ENCODE data around the gene RALBP1.
"Not testable (repeated sequence)": the region's sequence is repeated elsewhere in the genome, so short reads cannot be mapped to it uniquely, and the experiment has no call there.

The RALBP1 gene

DNA sequence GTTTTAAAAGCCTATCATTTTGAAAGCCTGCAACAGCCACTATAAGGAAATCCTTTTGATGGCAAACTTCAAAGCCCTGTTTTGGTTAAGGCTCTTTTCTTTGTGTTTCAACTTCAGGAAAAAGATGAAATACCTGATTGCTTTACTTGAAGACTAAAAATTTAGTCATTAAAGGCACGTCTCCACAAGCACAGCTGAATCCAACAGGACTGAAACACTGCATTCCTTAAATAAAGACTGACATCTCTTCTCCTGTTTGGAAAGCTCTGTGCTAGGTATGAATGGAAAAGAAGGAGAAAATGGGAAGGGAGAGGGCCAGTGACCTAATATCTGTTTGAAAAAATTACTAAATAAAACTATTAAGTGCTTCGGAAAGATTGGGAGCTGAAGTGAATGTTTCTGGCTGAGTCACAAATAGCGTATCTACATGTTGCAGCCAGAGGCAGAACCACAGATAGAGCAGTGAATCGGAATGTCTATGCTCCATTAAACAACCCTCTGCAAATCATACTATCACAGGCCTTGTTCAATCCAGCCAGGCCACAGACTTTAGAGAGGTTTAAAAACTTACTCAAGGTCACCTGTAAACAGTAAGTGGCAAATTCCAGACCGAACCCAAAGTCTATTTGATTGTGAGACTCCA lies 21.1 kb upstream of the RALBP1 start:
- no peak for DNase-seq (ENCODE audit: low read depth)

DNA sequence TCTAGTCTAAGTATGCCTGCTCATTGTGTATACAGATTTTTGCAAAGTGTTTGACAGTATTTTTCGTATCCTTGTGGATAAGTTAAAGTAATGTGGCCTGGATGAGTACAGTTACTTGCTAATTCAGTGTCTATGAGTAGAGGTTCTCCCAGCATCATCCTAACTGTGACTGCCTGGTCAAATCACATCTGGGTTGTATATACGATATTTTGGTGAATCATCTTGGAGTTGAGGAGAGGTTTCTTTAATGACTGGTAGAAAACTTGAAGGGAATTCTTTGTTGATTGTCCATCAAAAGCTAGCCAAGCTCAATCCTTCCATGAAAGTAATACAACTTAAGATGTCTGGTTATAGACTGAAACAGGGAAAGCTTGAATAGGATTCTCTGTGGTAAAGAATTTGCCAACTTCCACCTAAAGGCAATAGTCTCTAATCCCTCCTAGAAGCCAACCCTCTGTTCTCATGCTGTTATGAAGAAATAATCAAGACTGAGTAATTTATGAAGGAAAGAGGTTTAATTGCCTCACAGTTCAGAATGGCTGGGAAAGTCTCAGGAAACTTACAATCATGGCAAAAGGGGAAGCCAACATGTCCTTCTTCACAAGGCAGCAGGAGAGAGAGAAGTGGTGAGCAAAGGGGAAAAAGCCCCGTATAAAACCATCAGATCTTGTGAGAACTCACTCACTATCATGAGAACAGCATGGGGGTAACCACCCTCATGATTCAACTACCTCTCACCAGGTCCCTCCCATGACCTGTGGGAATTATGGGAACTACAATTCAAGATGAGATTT lies 19.4 kb upstream of the RALBP1 start:
- DNase-seq (ENCODE audit: low read depth): no peak

DNA sequence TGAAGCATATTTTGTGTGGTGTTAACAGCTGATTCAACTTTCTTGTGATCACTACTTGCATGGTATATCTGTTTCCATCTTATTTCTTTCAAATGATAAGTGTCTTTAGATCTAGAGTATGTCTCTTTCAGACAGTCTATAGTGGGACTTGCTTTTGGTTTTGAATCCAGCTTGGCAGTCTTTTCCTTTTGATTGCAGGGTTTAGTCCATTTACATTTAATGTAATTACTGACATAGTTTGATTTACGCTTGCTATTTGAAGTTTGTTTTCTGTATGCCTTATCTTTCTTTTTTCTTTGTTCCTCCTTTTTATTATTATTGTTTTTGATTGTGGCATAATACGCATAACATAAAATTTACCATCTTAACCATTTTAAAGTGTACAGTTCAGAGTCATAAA lies 9.2 kb upstream of the RALBP1 start:
- DNase-seq (ENCODE audit: low read depth): no peak

DNA sequence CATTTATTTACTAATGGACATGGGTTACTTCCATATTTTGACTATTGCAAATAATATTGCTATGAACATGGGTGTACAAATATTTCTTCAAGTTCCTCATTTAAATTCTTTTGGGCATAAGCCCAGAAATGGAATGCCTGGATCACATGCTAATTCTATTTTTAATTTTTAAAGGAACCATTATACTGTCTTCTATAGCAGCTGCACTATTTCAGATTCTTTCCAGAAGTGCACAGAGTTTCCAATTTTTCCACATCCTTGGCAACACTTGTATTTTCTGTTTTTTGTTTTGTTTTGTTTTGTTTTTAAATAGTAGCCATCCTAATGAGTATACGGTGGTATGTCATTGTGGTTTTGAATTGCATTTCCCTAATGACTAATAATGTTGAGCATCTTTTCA lies 8.5 kb upstream of the RALBP1 start:
- DNase-seq (ENCODE audit: low read depth): no peak

DNA sequence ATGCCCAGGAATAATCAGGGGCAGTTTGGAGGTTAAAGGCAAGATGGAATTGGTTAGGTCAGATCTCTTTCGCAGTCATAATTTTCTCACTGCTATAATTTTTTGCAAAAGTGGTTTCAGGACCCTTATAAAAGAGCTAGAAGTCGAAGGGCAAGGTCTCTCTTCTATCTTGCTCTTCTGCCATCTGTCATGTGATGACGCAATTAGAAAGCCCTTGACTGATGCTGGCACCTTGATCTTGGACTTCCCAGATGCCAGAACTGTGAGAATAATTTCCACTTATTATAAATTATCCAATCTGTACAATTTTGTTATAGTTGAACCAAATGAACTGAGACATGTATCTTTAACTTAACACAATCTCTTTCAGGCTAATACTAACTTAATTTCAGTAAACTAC lies 6.3 kb upstream of the RALBP1 start:
- DNase-seq (ENCODE audit: low read depth): no peak

DNA sequence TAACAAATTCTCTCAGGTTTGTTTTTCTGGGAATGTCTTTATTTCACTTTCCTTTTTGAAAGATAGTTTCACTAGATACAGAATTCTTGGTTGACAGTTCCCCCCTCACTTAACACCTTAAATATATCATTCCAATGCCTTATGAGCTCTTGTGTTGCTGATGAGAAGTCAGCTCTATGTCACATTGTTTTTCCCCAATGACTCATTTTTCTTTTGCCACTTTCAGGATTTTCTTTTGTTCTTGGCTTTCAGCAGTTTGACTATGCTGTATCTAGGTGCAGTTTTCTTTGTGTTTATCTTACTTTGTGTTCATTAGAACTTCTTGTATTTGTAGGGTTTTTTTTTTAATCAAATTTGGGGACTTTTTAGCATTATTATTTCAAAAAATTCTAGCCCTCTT lies 5.6 kb upstream of the RALBP1 start:
- DNase-seq (ENCODE audit: low read depth): no peak

DNA sequence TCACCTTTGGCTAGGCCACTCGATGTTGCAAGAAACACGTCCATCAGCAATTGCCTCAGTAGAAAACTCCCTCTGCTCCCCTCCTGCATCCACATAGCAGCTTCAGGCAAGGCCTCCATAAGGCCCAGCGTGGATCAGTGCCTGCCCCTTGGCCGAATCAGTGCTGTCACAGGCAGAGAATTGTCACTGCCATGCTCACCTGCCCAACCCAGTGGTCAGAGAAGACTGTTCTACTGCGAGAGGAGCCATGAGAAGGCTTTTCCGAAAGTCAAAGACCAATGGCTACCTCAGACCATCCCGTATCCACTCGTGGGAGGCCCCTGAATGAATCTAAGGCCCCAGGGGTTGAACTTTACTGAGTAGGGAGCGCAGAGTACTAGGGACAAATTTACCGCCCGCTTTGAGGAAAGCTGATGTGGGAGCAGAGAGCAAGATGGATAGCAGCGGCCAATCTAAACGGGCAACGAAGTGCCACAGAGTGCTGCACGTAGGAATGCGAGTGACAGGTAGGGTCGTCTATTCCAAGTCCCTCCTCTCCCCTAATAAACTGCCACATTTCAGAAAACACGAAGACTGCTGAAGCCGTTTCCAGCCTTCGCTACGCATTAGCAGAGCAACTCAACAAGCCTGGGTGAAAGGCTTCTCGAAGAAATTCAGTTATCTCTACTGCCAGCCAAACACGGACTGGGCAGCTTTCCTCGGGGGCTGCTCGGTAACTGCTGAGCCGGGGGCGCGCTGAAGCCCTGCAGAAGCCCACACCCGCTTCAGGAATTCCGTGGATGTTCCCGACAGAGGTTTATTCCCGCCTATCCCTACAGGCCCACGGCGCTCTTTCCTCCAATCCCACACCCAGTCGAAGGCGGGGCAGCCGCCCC lies 968 bp upstream of the RALBP1 start:
- no peak for DNase-seq (ENCODE audit: low read depth)

DNA sequence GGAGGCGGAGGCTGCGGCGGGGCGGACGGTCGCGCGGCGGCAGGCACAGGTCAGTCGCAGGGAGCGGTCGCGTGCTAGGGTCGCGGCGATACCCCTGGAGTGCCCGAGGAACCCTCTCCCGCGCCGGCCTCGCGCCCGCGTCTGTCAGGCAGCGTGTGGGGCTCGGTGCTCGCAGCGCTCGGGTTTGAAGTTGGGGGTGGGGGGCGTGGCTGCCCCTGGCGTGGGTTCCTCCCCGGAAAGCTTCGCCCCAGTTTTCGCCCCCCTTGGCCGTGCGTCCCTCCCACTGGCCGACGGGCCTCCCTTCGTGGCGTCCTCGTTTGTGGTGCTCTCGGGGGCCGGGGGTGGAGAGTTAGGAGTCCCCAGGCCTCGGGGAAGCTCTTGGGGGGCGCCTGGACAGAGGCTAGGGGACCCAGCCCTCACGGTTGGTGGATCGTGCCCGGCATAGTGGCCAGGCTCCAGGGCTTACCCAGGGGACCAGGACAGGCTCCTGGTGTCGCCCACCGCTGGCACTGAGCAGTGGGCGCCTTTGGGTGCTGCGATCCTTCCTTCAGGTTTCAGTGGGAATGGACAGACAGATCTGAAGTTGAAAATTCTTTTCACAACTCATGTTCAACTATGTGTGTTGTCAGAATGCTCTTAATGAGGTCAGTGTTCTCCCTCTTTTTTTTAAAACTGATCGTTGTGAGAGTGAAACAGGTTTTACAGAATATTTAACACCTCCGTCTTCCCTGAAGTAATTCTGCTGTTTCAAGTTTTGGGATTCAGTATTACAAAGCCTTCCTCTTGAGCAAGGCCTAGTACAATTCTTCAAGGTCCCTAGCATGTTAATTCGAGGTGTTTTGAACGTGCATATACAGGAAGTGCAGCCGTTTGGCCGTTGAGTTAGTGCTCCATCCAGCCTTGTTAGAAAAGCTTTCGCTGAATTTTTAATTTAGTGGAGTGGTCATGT lies 604 bp downstream of the RALBP1 start:
- peak; percentile 42 for DNase-seq (ENCODE audit: low read depth)

DNA sequence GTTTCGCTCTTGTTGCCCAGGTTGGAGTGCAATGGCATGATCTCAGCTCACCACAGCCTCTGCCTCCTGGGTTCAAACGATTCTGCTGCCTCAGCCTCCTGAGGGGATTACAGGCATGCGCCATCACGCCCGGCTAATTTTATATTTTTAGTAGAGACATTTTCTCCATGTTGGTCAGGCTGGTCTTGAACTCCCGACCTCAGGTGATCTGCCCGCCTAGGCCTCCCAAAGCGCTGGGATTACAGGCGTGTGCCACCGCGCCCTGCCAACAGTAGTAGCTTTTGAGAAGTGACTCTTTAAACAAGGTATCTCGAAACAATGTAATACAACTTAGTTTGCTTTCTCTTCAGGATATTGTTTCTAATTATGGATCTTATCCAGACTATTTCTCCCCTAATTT lies 1.6 kb downstream of the RALBP1 start:
- not testable (repeated sequence) for DNase-seq (ENCODE audit: low read depth)

DNA sequence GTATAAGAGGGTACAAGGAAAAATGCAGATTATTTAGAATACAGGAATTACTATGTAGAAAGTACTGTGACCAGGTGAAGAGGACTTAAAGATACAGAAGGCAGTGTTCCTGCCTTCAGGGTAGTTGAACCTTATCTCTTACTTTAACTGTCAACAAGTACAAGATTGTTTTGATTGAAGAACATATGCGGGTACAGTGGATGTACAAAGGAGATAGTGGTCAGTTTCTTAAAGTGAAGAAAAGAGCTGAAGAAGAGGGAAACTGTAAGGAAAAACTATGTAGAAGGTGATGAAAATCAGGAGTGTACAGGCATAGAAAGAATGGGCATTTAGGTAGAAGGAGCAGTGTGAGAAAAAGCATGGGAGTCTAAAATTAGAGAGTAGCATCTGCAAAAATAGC lies 2.2 kb downstream of the RALBP1 start:
- DNase-seq (ENCODE audit: low read depth): no peak

DNA sequence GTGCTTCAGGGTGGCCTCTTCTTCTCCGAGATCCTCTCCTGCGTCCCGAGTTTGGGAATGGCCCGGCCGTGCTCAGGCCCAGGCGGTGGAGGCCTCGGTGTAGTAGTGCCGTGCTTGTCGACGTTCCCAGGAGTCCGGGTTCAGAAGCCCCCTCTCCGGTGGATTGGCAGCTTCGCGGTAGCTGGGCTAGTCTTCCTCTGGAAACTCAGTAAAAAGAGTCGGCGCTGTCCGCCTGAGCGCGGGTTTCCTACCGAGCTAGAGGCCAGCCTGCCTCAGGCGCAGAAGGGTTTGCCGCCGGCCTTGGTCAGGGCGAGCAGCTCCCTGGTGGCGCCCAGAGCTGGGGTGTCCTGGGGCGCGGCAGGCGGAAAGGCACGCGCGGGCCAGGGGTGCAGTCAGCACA lies 3.2 kb downstream of the RALBP1 start:
- no peak for DNase-seq (ENCODE audit: low read depth)

DNA sequence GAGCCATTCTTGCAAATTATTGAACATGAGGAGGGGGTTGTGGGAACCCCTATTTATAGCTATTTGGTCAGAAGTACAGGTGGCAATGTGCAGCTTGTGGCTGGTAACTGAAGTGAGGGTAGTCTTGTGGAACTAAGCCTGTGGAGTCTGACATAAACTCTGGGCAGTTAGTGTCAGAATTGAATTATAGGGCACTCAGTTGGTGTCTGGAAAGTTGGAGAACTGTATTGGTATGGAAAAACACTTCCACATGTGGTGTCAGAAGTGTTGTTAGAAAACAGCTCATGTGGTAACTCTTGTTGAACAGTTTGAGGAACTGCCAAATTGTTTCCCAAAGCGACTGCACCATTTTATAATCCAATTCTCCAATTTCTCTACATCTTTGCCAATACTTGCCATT lies 7.5 kb downstream of the RALBP1 start:
- no peak for DNase-seq (ENCODE audit: low read depth)

DNA sequence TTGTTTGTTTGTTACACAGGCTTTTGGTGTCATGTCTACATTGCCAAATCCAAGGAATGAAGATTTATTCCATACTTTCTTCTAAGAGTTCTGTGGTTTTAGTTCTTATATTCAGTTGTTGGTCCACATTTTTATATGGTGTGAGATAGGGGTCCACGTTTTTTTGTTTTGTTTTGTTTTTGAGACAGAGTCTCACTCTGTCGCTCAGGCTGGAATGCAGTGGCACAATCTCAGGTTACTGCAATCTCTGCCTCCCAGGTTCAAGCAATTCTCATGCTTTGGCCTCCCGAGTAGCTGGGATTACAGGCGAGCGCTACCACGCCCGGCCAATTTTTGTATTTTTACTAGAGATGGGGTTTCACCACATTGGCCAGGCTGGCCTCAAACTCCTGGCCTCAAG lies 8.2 kb downstream of the RALBP1 start:
- DNase-seq (ENCODE audit: low read depth): no peak

DNA sequence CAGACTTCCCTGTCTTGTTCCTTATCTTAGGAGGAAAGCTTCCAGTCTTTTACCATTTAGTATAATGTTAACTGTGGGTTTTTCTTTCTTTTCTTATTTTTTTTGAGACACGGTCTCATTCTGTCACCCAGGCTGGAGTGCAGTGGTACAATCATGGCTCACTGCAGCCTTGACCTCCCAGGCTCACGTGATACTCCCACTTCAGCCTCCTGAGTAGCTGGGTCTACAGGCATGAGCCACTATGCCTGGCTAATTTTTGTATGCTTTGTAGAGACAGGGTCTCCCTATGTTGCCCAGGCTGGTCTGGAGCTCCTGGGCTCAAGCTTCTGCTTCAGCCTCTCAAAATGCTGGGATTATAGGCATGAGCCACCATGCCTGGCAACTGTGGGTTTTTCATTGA lies 9.5 kb downstream of the RALBP1 start:
- not testable (repeated sequence) for DNase-seq (ENCODE audit: low read depth)

DNA sequence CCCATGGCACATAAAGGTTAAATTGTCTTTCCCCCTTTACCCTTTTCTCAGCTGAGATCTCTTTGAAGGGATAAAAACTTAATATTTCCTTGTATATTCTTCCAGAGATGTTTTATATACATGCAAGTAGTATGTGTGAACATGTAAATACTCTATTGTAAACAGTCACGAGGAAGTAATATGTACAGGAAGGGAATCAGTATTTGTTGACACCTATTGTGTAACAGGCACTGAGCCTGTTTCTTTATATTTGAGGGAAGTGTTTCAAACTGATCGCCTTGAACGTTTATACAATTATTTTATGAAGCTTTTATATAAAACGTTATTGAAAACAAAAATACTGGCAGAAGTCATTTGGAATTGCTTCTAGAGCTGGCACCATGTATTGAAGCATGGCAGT lies 13.2 kb downstream of the RALBP1 start:
- no peak for DNase-seq (ENCODE audit: low read depth)

DNA sequence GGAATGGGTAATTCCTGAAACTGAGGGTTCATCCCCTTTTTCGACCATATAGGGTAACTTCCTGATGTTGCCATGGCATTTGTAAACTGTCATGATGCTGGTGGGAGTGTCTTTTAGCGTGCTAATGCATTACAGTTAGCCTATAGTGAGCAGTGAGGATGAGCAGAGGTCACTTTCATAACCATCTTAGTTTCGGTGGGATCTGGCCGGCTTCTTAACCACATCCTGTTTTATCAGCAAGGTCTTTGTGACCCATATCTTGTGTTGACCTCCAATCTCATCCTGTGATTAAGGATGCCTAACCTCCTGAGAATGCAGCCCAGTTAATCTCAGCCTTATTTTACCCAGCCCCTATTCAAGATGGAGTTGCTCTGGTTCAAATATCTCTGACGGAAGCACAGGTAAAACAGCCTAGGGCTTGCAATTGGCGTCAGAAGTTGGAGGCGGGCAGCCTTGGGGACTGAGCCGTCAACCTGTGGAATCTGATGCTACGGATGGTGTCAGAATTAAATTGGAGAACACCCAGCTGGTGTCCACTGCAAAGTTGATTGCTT lies 19.5 kb downstream of the RALBP1 start:
- DNase-seq (ENCODE audit: low read depth): no peak

DNA sequence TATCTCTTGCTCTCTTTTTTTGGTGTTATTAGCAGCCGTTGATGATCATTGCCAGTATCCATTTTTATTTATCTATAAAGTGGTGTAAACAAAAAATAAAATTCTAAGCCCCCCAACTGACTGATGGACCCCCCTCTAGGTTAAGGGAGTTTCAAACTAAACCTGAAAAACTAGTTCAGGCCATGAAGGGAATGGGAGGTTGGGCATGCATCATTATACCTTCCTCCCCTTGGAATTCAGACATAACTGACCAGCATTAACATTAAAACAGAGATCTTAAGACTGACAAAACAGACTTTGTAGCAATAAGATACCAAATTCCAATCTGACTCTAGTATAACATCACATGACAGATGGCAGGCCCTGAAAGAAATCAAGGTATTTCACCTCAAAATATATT lies 20.2 kb downstream of the RALBP1 start:
- DNase-seq (ENCODE audit: low read depth): no peak

DNA sequence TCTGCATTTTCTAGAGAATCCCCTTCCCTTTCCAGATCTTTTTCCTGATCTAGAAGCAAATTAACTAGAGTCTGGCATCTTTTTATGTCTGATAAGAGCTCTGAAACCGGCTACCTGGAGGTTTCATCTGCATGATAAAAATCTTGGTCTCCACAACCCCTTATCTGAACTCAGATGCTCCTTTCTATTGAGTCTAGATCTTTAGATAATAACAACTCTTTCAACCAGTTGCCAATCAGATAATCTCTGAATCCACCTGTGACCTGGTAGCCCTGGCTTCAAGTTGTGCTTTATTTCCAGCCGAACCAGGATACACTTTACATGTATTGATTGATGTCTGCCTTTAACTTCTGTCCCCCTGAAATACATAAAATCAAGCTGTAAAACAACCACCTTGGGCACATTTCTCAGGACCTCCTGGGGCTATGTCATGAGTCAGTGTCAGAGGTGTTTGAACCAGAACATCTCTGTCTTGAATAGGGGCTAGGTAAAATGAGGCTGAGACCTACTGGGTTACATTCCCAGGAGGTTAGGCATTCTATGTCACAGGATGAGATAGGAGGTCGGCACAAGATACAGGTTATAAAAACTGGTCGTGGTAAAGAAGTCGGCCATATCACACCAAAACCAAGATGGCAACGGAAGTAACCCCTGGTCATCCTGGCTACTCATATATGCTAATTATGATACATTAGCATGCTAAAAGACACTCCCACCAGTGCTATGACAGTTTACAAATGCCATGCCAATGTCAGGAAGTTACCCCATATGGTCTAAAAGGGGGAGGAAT lies 20.8 kb downstream of the RALBP1 start:
- DNase-seq (ENCODE audit: low read depth): no peak

DNA sequence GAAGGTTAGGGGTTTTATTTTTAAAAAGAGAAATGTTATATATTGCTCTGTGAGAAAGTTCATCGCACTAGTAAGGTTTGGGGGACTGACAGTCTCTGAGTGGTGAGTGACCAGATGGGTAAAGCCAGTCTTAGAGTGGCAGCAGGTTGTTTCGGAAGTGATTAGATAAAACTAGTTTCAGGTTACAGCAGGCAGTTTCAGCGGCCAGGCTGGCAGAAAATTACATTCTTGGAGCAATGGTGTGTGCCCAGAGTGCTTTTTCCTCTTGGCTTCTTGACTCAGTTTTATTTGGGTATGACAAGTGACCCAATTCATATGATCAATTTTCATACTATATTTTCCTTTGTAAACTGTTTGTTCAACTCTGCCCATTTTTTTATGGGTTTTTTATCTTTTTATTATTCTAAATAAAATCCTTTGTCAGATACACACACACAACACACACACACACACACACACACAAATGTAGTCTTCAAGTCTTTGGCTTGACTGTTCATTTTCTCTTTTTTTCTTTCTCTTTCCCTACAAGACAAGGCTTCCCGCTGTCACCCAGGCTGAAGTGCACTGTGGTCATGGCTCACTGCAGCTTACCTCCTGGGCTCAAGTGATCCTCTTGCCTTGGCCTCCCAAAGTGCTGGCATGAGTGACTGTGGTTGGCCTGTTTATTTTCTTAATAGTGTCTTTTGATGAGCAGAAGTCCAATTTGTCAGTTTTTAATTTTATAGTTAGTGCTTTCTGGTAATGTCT lies 30.9 kb downstream of the RALBP1 start:
- no peak for DNase-seq (ENCODE audit: low read depth)

DNA sequence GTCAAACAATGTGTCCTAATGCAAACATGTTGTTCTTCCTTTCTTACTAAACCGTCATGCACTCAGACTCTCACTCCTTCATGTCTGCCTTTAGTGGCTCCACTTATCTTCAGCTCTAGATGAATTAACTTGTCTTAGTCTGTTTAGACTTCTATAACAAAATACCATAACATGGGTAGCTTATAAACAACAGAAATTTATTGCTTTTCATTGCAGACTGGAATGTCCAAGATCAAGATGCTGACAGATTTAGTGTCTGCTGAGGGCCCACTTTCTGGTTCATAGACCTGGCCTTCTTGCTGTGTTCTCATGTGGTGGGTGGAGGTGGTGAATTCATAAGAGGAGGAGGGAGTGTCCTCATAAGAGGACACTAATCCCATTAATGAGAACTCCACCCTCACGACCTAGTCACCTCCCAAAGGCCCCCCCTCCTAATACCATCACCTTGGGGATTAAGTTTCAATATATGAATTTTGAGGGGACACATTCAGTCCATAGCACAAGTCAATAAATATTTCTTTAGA lies 32.3 kb downstream of the RALBP1 start:
- no peak for DNase-seq (ENCODE audit: low read depth)
